COLO829 (cell line): ENCODE data around the gene METTL1.

Experiments
- DNase-seq: peaks from one replicate; pipeline ENCODE4 v3.0.0; 2012; ENCODE audit warnings: low spot score

Gene METTL1

GRCh38 chr12:57737467-57738460, 34.1 kb downstream of the METTL1 start:
- no peak for DNase-seq

GRCh38 chr12:57736741-57737466, 35.0 kb downstream of the METTL1 start:
- no peak for DNase-seq

- DNase-seq: peak; percentile 57
Measured at GRCh38 chr12:57735952-57736740, 35.8 kb downstream of the METTL1 start.

GRCh38 chr12:57735198-57735855, 36.6 kb downstream of the METTL1 start:
- DNase-seq: no peak

GRCh38 chr12:57734591-57734990, 37.3 kb downstream of the METTL1 start:
- DNase-seq: no peak

GRCh38 chr12:57733928-57734327, 38.0 kb downstream of the METTL1 start:
- DNase-seq: no peak

GRCh38 chr12:57732726-57733593, 38.9 kb downstream of the METTL1 start:
- DNase-seq: no peak

GRCh38 chr12:57732270-57732669, 39.6 kb downstream of the METTL1 start:
- DNase-seq: no peak

- no peak for DNase-seq
Measured at GRCh38 chr12:57731411-57732080, 40.4 kb downstream of the METTL1 start.

- DNase-seq: no peak
Measured at GRCh38 chr12:57730336-57731067, 41.4 kb downstream of the METTL1 start.

- DNase-seq: no peak
Measured at GRCh38 chr12:57729321-57729844, 42.5 kb downstream of the METTL1 start.

GRCh38 chr12:57727758-57728395, 44.0 kb downstream of the METTL1 start:
- no peak for DNase-seq

GRCh38 chr12:57726884-57727757, 44.8 kb downstream of the METTL1 start:
- DNase-seq: no peak

GRCh38 chr12:57726151-57726883, 45.6 kb downstream of the METTL1 start:
- peak; percentile 88 for DNase-seq

- no peak for DNase-seq
Measured at GRCh38 chr12:57725851-57726150, 46.1 kb downstream of the METTL1 start.

GRCh38 chr12:57724936-57725740, 46.8 kb downstream of the METTL1 start:
- no peak for DNase-seq
